GM18520 (cell line): Measurements from ENCODE around the gene TMEM179.

ENCODE experiments used
- ATAC-seq: cut with Tn5 transposase; IDR thresholded peaks from one replicate; pipeline ENCODE4 v1.9.1; 2021; ENCODE audit not compliant: unreplicated experiment

TMEM179 gene

GRCh38 chr14:104573930-104574329 is 30.6 kb downstream of the TMEM179 start:
- no peak for ATAC-seq

DNA sequence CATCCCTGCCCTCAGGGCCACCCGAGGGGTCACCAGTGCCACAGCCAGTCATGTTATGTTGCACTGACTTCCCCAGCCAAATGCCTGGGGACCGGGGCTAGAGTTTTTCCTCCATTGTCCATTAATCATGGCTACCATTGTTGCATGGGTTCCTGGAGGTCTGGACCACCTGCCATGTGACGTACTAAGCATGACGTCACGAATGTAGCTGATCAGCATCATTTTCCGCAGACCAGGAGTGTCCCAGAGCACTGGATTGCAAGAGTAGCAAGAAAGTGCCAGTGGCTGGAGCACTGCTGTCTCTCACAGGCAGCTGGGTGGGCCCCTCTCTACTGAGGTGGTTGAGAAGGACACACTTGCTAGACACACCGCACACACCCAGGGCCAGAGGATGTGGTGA is 31.9 kb downstream of the TMEM179 start:
- ATAC-seq: no peak

DNA sequence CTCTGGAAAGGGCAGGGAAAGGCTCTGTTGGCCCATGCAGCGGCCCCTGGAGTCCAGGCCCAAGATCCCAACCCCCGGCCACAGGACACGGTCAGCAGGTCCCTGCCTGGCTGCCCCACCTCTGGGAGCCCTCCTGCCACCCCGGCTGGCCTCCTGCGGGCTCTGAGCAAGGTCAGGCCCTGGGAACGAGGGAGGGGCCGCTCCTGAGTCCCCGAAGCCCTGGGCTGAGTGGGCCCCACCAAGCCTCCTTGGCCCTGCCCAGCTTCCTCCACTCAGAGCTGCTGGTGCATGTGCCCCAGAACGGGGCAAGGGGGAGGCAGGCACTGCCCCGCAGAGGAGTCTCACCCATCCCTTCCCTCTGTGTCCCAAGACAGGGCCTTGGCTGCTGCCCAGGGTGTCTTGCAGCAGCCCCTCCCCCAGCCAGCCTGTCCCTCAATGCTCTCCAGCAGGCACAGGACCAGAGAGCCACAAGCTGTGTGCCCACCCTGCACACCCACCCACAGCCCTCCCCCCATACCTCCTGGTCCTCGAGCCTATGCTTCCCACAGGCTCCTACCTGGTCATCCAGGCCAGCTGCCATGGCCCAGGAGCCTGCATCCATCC is 32.4 kb downstream of the TMEM179 start:
- no peak for ATAC-seq

- no peak for ATAC-seq
Observed at GRCh38 chr14:104571246-104571645, 33.3 kb downstream of the TMEM179 start.

- no peak for ATAC-seq
Observed at GRCh38 chr14:104569435-104569834, 35.1 kb downstream of the TMEM179 start.

GRCh38 chr14:104568620-104569019 is 36.0 kb downstream of the TMEM179 start:
- ATAC-seq: no peak

DNA sequence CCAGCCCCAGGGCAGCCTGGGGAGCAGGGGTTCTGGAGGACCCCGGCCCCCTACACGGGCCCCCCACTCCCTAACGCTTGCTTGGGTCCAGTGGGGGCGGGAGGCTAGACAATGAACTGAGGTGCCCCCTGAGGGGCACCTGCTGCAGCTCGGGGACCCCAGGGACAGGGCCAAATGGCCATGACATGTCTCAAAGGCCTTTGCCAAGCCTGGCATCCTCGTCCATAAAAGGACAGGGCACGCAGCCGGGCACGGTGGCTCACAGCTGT is 36.7 kb downstream of the TMEM179 start:
- ATAC-seq: no peak

GRCh38 chr14:104567141-104567956 is 37.2 kb downstream of the TMEM179 start:
- no peak for ATAC-seq

DNA sequence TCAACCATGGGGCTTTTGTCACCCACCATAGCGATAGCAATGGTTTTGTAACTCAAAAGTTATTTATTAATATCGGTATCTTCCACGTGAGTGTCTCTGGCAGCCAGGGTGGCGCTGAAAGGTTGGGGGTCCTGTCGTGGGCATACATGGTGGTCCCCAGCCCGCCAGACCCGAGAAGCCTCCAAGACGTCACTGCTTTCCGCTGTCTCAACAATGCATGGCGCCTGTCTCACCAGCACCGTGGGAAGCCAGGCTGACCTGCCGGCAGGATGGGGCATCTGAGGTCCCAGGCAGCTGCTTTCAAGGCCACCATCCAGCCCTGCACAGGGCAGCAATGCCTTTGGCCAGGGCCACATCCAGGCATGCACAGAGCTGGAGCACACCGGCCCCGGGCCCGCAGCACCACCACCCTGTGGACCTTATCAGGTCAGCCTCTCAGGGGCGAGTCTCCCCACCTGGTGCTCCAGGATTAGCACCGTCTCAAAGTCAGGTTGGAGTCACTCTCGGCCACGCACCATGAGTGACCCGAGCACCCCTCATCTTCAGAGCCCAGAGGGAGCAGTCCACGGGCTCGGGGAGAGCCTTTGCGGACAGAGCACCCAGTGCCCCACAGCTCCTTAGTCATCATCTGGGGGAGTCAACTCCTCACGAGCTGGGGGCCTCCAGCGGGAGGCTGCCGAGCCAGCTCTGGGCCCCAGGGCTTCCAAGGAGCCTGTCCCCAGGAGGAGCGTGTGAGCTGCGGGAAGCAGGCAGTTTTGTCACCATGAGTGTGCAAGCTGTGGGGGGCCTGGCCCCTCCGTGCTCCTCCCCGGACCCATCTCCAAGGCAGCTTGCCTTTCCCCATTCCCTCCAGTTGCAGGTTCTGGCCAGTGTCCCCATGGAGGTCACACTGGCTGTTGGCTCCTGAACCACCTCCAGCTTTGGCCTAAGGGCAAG is 39.6 kb downstream of the TMEM179 start:
- ATAC-seq: no peak

GRCh38 chr14:104563742-104564615 is 40.6 kb downstream of the TMEM179 start:
- ATAC-seq: no peak

GRCh38 chr14:104563191-104563741 is 41.3 kb downstream of the TMEM179 start:
- ATAC-seq: no peak

DNA sequence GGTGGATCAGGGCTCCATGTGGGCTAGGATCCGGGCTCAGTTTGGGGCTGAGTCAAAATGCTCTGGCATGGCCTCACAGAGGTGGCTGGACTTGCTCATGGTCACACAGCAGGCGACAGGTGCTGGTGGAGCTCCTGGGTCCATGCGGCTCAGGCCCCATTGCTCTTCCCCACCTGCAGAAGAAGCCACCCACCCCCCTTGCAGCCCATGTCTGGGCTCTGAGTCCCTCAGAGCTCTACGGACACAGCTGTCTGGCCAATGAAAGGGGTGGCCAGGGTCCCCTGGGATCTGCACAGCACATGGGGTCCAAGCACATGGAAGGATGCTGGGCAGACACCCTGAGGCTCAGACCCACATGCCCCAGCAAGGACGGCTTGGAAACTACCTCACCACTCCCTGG is 42.0 kb downstream of the TMEM179 start:
- no peak for ATAC-seq

- ATAC-seq: no peak
Observed at GRCh38 chr14:104561632-104562495, 42.7 kb downstream of the TMEM179 start.

- no peak for ATAC-seq
Observed at GRCh38 chr14:104561124-104561557, 43.4 kb downstream of the TMEM179 start.

- ATAC-seq: no peak
Observed at GRCh38 chr14:104560586-104560945, 44.0 kb downstream of the TMEM179 start.

- no peak for ATAC-seq
Observed at GRCh38 chr14:104559804-104560585, 44.6 kb downstream of the TMEM179 start.

DNA sequence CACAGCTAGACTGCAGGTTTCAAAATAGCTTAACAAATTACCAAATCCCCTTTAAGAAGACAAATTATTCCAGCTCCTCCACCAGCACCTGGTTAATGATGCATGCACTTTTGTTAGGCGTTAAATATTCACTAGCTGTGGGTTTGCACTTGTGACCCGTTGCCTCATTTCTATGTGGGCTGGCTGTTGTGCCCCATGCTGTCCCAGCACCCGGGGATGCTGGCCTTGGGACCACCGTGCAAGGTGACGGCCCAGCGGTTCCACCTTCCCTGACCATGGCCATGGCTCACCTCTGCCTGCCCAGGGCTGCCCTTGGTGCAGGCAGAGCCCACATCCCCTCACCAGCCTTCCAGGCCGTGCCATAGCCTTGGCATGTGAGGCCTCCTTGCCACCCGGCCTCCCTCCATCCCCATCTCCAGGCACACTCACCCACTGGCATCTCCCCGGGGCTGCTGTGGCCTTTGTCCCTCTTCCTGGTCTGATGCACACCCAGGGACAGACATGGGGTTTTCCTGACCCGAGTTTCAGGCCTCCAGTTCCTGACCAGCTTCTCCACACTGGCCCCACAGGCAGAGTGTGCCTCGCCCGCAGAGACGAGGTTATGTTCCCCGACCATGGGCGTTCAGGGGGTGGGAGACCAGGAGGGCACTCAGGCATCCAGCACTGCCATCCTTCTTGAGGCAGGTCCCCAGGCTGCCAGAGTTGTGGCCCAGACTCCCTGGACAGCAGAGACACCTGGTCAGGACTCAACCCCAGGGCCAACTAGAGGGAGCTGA is 45.4 kb downstream of the TMEM179 start:
- no peak for ATAC-seq
